Panc1 (cell line): ENCODE measurements around the gene DDIT3. TPM values are rescaled to one million over a fixed set of nuclear protein-coding genes. Genes with fewer than 3 reads are reported as not detected.

Source experiments
- ATAC-seq: fragments of 200-7000 bp; cut with Tn5 transposase; 2 replicates; pipeline ENCODE4 v1.9.1; 2020; ENCODE audit warnings: mild to moderate bottlenecking, moderate library complexity
- BruUV-seq: library from RNA; stranded (reverse); fragments of 400-500 nt; replicated peaks from 2 replicates; lab custom pipeline; 2021; lab: Mats Ljungman, UMichigan
- CTCF ChIA-PET: fragments of 300-600 bp; sonication (Branson Sonifier 250); formaldehyde crosslinking; loops from one replicate; lab custom pipeline; 2022; ENCODE audit warnings: antibody characterized with exemption; lab: Charles Lee
- POLR2A ChIA-PET: fragments of 300-600 bp; sonication (Branson Sonifier 250); formaldehyde crosslinking; loops from one replicate; lab custom pipeline; 2022; ENCODE audit warnings: antibody characterized with exemption; lab: Charles Lee
- DNase-seq: peaks from one replicate; pipeline ENCODE4 v3.0.0-alpha.2; 2010; ENCODE audit warnings: low read depth, low spot score
- H3K27ac ChIP-seq: 2 replicates; pipeline ENCODE4 v1.5.1; 2011; ENCODE audit warnings: mild to moderate bottlenecking, low read length, inconsistent platforms
- H3K27me3 ChIP-seq: fragments of 200-500 bp; sonication (Bioruptor generic); 2 replicates; pipeline ENCODE4 v1.6.0; 2014; ENCODE audit warnings: low read length, inconsistent platforms; ENCODE audit not compliant: control insufficient read depth, insufficient read depth
- H3K36me3 ChIP-seq: fragments of 200-500 bp; sonication (Bioruptor generic); 2 replicates; pipeline ENCODE4 v1.5.1; 2014; ENCODE audit warnings: inconsistent platforms, mild to moderate bottlenecking, low read length, moderate library complexity; ENCODE audit not compliant: control insufficient read depth, insufficient read depth
- H3K4me1 ChIP-seq: 2 replicates; pipeline ENCODE4 v1.5.1; 2011; ENCODE audit warnings: inconsistent platforms, mild to moderate bottlenecking, low read length, moderate library complexity; ENCODE audit not compliant: control insufficient read depth, insufficient read depth
- H3K4me3 ChIP-seq, 2 experiments: 2 replicates each; pipeline ENCODE4 v1.5.1; 2011 to 2012; ENCODE audit warnings: low read depth in 2 of 2, low read length in 2 of 2, mild to moderate bottlenecking in 2 of 2, inconsistent platforms in 1 of 2, moderate library complexity in 1 of 2
- H3K9me3 ChIP-seq: fragments of 200-500 bp; sonication (Bioruptor generic); 2 replicates; pipeline ENCODE4 v1.5.1; 2014; ENCODE audit warnings: low read depth, mild to moderate bottlenecking, inconsistent platforms, low read length, moderate library complexity; ENCODE audit not compliant: control insufficient read depth, insufficient read depth
- CTCF ChIP-seq: fragments of 450-650 bp; IDR thresholded peaks from 2 replicates; pipeline ENCODE4 v1.5.1; 2017; ENCODE audit warnings: mild to moderate bottlenecking
- POLR2AphosphoS5 ChIP-seq: IDR thresholded peaks from 2 replicates; pipeline ENCODE4 v1.6.1; 2012; ENCODE audit warnings: mild to moderate bottlenecking, low read depth, low read length, moderate library complexity
- REST ChIP-seq, 2 experiments: IDR thresholded peaks; 2 replicates each; pipeline ENCODE4 v1.6.1; 2011 to 2012; ENCODE audit warnings: low read depth in 2 of 2, control low read depth in 1 of 2, low read length in 1 of 2, mild to moderate bottlenecking in 1 of 2, moderate library complexity in 1 of 2; ENCODE audit not compliant: insufficient read depth in 1 of 2
- SIN3A ChIP-seq: IDR thresholded peaks from 2 replicates; pipeline ENCODE4 v1.6.1; 2012; ENCODE audit warnings: low read depth, mild to moderate bottlenecking, low read length, moderate library complexity, borderline replicate concordance; ENCODE audit not compliant: insufficient read depth
- TCF7L2 ChIP-seq: IDR thresholded peaks from 2 replicates; pipeline ENCODE4 v1.6.1; 2011; ENCODE audit warnings: mild to moderate bottlenecking, low read depth, low read length, inconsistent platforms
- in situ Hi-C: cut with HindIII; loops from 2 replicates; pipeline ENCODE4 v1.10.0; 2016; ENCODE audit warnings: low sequenced_read_pairs, low pct_unique_long_range_greater_than_20kb
- intact Hi-C: fragments of 100-400 bp; cut with micrococcal nuclease; formaldehyde crosslinking; loops from one replicate; pipeline ENCODE4 v1.10.0; 2022; ENCODE audit not compliant: unreplicated experiment
- total RNA-seq: library from RNA; stranded (reverse); gene quantifications from one replicate; pipeline ENCODE4 v1.2.1, GENCODE V29; 2021; ENCODE audit not compliant: unreplicated experiment

The DDIT3 gene
- total RNA-seq, 1 experiment from 2014 or later: 47.2 TPM

GRCh38 chr12:57522011-57522886 is 1.9 kb upstream of the DDIT3 start, which contains the start of gene MBD6:
Gene MBD6, plus strand, starts transcription at chr12:57522824. Its CDS starts 1,480 bp downstream, at chr12:57524304.
- H3K4me3 ChIP-seq: peak within 1 kb of the TSS; percentile 85 to 86
- no TSS peak for BruUV-seq
- ChIA-PET CTCF (no interaction called here), POLR2A (no interaction called here)
- H3K27me3 ChIP-seq: no peaks in the 10 kb centered on the region
- H3K36me3 ChIP-seq: peaks cover 12% of the 10 kb centered on the region; the same call in 1 of the 2 replicates
- DNase-seq (peak; percentile 80), ATAC-seq (peak; percentile 66)
- H3K27ac ChIP-seq: peak within 1 kb of the TSS; percentile 97
- no peaks in the 10 kb centered on the region for H3K9me3 ChIP-seq
- in situ Hi-C loops (no loop called here), intact Hi-C loops (no loop called here)
- TF ChIP-seq CTCF (no peak), TCF7L2 (peak; percentile 99), SIN3A (peak; percentile 99), POLR2AphosphoS5 (peak; percentile 50; the same call in 1 of the 2 replicates), REST (IDR thresholded peaks at IDR 0.05; ENCODE audit: insufficient read depth in 1 of 2, low read depth in 2 of 2, low read length in 1 of 2) (no peak)
- peaks cover 39% of the 10 kb centered on the region for H3K4me1 ChIP-seq

- POLR2A ChIA-PET: no interaction called here
- TF ChIP-seq POLR2AphosphoS5: no peak
- no peak; the same call in 1 of the 2 replicates for TF ChIP-seq CTCF
- TF ChIP-seq TCF7L2: no peak
- no peak for TF ChIP-seq REST (IDR thresholded peaks at IDR 0.05; ENCODE audit: insufficient read depth in 1 of 2, low read depth in 2 of 2, low read length in 1 of 2)
- TF ChIP-seq SIN3A: no peak
- CTCF ChIA-PET: no interaction called here
- in situ Hi-C loops: no loop called here
- Histone ChIP-seq H3K36me3 (peaks cover 12% of the 10 kb centered on the region; the same call in 1 of the 2 replicates), H3K4me1 (peaks cover 41% of the 10 kb centered on the region), H3K4me3 (peak overlapping the region; percentile 65 to 86), H3K9me3 (no peaks in the 10 kb centered on the region), H3K27ac (peak overlapping the region; percentile 91), H3K27me3 (no peaks in the 10 kb centered on the region)
- DNase-seq (peak; percentile 30), ATAC-seq (0 out of 2 replicates have a peak, but pooled peaks have one; percentile 18)
- no TSS peak for BruUV-seq
- intact Hi-C loops: no loop called here
These were observed 1.3 kb upstream of the DDIT3 start for GRCh38 chr12:57521525-57522010.
